Neuron (in vitro differentiated cells): Measurements from ENCODE around the gene ZNF100.
A peak's percentile ranks its signal among the peaks of the same experiment; 100 is the strongest.
"Not testable (repeated sequence)": the region's sequence is repeated elsewhere in the genome, so short reads cannot be mapped to it uniquely, and the experiment has no call there.

Experiments used
- H2AFZ ChIP-seq: one replicate; pipeline ENCODE4 v1.6.1; 2013; ENCODE audit warnings: low read depth, mild to moderate bottlenecking, inconsistent platforms, low read length, moderate library complexity
- H3K27me3 ChIP-seq: one replicate; pipeline ENCODE4 v1.6.1; 2013; ENCODE audit warnings: low read length; ENCODE audit not compliant: insufficient read depth
- H3K36me3 ChIP-seq: one replicate; pipeline ENCODE4 v1.6.1; 2013; ENCODE audit warnings: low read length; ENCODE audit not compliant: insufficient read depth
- H3K4me1 ChIP-seq: one replicate; pipeline ENCODE4 v1.6.1; 2013; ENCODE audit warnings: low read length; ENCODE audit not compliant: insufficient read depth
- H3K4me3 ChIP-seq: 2 replicates; pipeline ENCODE4 v1.5.1; 2013; ENCODE audit warnings: mild to moderate bottlenecking, low read length, moderate library complexity
- H3K9me3 ChIP-seq: one replicate; pipeline ENCODE4 v1.6.1; 2013; ENCODE audit warnings: low read length

ZNF100 gene

GRCh38 chr19:21767065-21767800 is at the start of gene ZNF100:
TSS of gene ZNF100 (minus strand) at chr19:21767579. CDS start at chr19:21767429, 150 bp downstream.
- peaks cover 35% of the 10 kb centered on the region for H3K36me3 ChIP-seq
- H3K4me1 ChIP-seq, result peaks cover 6% of the 10 kb centered on the region
- H2AFZ ChIP-seq, result peak within 1 kb of the TSS; percentile 30
- H3K4me3 ChIP-seq, result peak within 1 kb of the TSS; percentile 86
- peaks cover 21% of the 10 kb centered on the region for H3K9me3 ChIP-seq
- H3K27me3 ChIP-seq, result no peaks in the 10 kb centered on the region

DNA sequence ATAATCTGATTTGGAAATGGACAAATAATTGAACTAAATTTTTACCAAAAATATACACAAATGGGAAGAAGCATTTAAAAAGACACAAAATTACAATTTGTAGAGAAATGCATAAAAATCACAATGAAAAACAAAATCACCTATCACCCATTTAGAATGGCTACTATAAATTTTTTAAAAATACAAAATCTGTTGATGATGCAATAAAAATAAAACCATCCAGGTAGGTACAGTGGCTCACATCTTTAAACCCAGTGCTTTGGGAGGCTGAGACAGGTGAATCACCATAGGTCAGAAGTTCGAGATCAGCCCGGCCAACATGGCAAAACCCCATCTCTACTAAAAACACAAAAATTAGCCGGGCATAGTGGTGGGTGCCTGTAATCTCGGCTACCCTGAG is 45.1 kb upstream of the ZNF100 start:
- Histone ChIP-seq H3K36me3 (peaks cover 93% of the 10 kb centered on the region), H3K27me3 (no peaks in the 10 kb centered on the region), H3K9me3 (peaks cover 79% of the 10 kb centered on the region), H2AFZ (no peak overlapping the region), H3K4me3 (no peak overlapping the region), H3K4me1 (no peaks in the 10 kb centered on the region)

GRCh38 chr19:21808400-21809000 is 41.1 kb upstream of the ZNF100 start:
- not testable (repeated sequence) for H3K4me1 ChIP-seq, H2AFZ ChIP-seq, H3K4me3 ChIP-seq, H3K27me3 ChIP-seq
- peaks cover 63% of the 10 kb centered on the region for H3K9me3 ChIP-seq
- H3K36me3 ChIP-seq, result peaks cover 75% of the 10 kb centered on the region

DNA sequence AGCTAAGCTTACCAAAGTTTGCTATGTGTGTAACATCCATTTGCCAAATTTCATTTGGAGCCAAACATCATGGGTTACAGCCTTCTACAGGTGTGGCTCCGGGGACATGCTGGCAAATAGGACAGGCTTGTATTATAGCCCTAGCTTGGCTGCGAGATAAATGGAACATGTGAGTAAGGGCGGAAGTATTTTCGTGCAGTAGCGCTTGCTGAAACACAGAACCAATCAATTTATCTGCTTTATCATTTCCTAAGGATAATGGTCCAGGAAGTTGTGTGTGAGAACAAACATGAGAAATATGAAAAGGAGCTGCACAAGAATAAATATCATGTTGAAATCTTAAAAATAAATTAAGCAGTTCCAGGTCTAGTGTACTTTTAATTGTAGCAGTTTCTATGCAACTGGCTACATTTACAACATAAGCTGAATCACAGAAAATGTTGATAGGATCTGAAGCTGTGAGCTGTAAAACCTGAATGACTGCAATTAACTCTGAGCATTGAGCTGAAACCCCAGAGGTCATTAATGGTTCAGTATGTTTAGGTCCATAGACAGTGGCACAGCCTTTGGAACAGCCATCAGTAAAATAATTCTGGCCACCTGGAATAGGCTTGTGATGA is 22.2 kb upstream of the ZNF100 start:
- Histone ChIP-seq H2AFZ (no peak overlapping the region), H3K27me3 (no peaks in the 10 kb centered on the region), H3K9me3 (no peaks in the 10 kb centered on the region), H3K36me3 (no peaks in the 10 kb centered on the region), H3K4me1 (no peaks in the 10 kb centered on the region), H3K4me3 (no peak overlapping the region)

GRCh38 chr19:21786936-21787335 is 19.6 kb upstream of the ZNF100 start:
- no peaks in the 10 kb centered on the region for H3K27me3 ChIP-seq
- H3K4me1 ChIP-seq, result no peaks in the 10 kb centered on the region
- H3K36me3 ChIP-seq, result no peaks in the 10 kb centered on the region
- no peak overlapping the region for H2AFZ ChIP-seq
- H3K4me3 ChIP-seq, result no peak overlapping the region
- H3K9me3 ChIP-seq, result no peaks in the 10 kb centered on the region

DNA sequence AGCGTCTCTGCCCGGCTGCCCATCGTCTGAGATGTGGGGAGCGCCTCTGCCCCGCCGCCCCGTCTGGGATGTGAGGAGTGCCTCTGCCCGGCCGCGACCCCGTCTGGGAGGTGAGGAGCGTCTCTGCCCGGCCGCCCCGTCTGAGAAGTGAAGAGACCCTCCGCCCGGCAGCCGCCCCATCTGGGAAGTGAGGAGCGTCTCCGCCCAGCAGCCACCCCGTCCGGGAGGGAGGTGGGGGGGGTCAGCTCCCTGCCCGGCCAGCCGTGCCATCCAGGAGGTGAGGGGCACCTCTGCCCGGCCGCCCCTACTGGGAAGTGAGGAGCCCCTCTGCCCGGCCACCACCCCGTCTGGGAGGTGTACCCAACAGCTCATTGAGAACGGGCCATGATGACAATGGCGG is 8.4 kb upstream of the ZNF100 start:
- not testable (repeated sequence) for H3K4me3 ChIP-seq, H3K4me1 ChIP-seq, H3K36me3 ChIP-seq, H2AFZ ChIP-seq, H3K27me3 ChIP-seq, H3K9me3 ChIP-seq

GRCh38 chr19:21766705-21767064 is 694 bp downstream of the ZNF100 start:
- not testable (repeated sequence) for H3K27me3 ChIP-seq, H3K4me1 ChIP-seq
- Histone ChIP-seq H3K4me3 (peak overlapping the region; percentile 86), H3K9me3 (peaks cover 23% of the 10 kb centered on the region), H2AFZ (peak overlapping the region; percentile 30), H3K36me3 (peaks cover 40% of the 10 kb centered on the region)

DNA sequence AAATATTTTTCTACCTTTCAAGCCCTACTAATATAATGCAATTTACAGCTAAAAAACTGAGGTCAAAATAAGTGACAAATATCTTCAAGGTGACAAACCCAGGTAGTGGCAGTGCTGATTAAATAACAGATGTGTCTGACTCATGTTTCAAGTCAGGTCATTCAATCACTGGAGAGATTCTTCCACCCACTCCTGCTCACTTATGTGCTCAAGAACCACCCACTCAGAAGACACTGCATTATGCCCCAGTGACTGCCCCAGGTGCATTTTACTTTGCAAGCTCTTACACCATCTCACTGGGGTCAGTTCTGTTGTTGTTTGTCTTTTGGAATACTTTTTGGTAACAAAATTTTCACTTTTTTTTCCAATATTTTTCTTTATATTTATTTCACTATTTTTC is 2.2 kb downstream of the ZNF100 start:
- H3K4me1 ChIP-seq, result peaks cover 6% of the 10 kb centered on the region
- no peaks in the 10 kb centered on the region for H3K27me3 ChIP-seq
- peaks cover 33% of the 10 kb centered on the region for H3K9me3 ChIP-seq
- H2AFZ ChIP-seq, result no peak overlapping the region
- H3K36me3 ChIP-seq, result peaks cover 54% of the 10 kb centered on the region
- no peak overlapping the region for H3K4me3 ChIP-seq

- Histone ChIP-seq H3K9me3 (peaks cover 54% of the 10 kb centered on the region), H3K36me3 (peaks cover 86% of the 10 kb centered on the region)
- H3K4me1 ChIP-seq, H3K4me3 ChIP-seq, H3K27me3 ChIP-seq, H2AFZ ChIP-seq: not testable (repeated sequence)
These were observed 5.8 kb downstream of the ZNF100 start for GRCh38 chr19:21761547-21761946.

- no peaks in the 10 kb centered on the region for H3K27me3 ChIP-seq
- no peak overlapping the region for H2AFZ ChIP-seq
- H3K4me3 ChIP-seq, result no peak overlapping the region
- peaks cover 84% of the 10 kb centered on the region for H3K36me3 ChIP-seq
- peaks cover 49% of the 10 kb centered on the region for H3K9me3 ChIP-seq
- no peaks in the 10 kb centered on the region for H3K4me1 ChIP-seq
These were observed 9.1 kb downstream of the ZNF100 start for GRCh38 chr19:21758296-21758695.

GRCh38 chr19:21755555-21755954 is 11.8 kb downstream of the ZNF100 start:
- Histone ChIP-seq H3K36me3 (peaks cover 84% of the 10 kb centered on the region), H3K9me3 (peaks cover 57% of the 10 kb centered on the region)
- not testable (repeated sequence) for H3K4me1 ChIP-seq, H2AFZ ChIP-seq, H3K4me3 ChIP-seq, H3K27me3 ChIP-seq

- H3K36me3 ChIP-seq, result peaks cover 84% of the 10 kb centered on the region
These were observed 16.0 kb downstream of the ZNF100 start for GRCh38 chr19:21751384-21751783.

DNA sequence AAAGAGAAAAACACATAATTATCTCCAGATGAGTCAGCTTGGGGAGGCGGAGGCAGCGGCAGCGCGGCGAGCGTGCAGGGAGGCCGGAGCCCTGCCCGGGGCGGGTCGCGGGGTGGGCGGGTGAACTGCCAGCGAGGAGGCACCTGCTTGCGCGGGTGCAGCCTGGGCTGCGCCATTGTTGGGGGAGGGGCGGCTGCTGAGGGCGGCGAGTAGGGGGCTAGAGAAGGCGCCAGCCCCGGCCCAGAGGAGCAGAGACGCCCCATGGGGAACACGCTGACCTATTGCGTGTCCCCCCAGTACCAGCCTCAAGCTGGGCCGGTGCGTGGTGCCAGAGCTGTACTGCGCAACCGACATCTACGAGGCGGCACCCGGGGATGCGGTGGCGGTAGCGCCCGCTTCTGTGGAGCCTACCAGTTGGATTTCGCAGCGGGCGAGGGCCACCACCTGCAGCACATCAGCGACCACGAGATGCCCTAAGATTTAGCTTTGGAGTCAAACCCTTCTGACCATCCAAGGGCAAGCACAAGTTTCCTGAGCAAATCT is 16.7 kb downstream of the ZNF100 start:
- peaks cover 83% of the 10 kb centered on the region for H3K36me3 ChIP-seq
- H3K27me3 ChIP-seq, result no peaks in the 10 kb centered on the region
- H3K4me1 ChIP-seq, result no peaks in the 10 kb centered on the region
- H2AFZ ChIP-seq, result no peak overlapping the region
- no peak overlapping the region for H3K4me3 ChIP-seq
- peaks cover 62% of the 10 kb centered on the region for H3K9me3 ChIP-seq

More at GRCh38 chr19:21751384-21751783, 16.0 kb downstream of the ZNF100 start:
- Histone ChIP-seq H3K4me3 (no peak overlapping the region), H2AFZ (no peak overlapping the region), H3K27me3 (no peaks in the 10 kb centered on the region), H3K9me3 (peaks cover 65% of the 10 kb centered on the region), H3K4me1 (no peaks in the 10 kb centered on the region)
